K562 (cell line): ENCODE data around the gene RPS6KL1. TPM values are rescaled to one million over a fixed set of nuclear protein-coding genes. Genes with fewer than 3 reads are reported as not detected.
A peak's percentile ranks its signal among the peaks of the same experiment; 100 is the strongest.

Experiments used
- ELF4 ChIP-seq: fragments of 450-650 bp; formaldehyde crosslinking; IDR thresholded peaks from 2 replicates; pipeline ENCODE4 v1.4.0; 2022; ENCODE audit warnings: missing genetic modification characterization
- FOXJ2 ChIP-seq: fragments of 200-800 bp; sonication (Bioruptor generic); IDR thresholded peaks from 2 replicates; pipeline ENCODE4 v1.6.1; 2016; ENCODE audit warnings: missing genetic modification characterization, missing compliant biosample characterization
- HOXB6 ChIP-seq: fragments of 250-450 bp; sonication (Bioruptor Pico); IDR thresholded peaks from 2 replicates; pipeline ENCODE4 v1.5.1; 2022; ENCODE audit warnings: mild to moderate bottlenecking, borderline replicate concordance
- PTBP1 ChIP-seq: fragments of 200-400 bp; formaldehyde crosslinking; IDR thresholded peaks from 2 replicates; pipeline ENCODE4 v1.6.1; 2017; ENCODE audit warnings: low read depth, low read length
- RNF219 ChIP-seq: fragments of 250-450 bp; sonication (Bioruptor Pico); IDR thresholded peaks from 2 replicates; pipeline ENCODE4 v1.5.0; 2022; ENCODE audit warnings: mild to moderate bottlenecking
- TCFL5 ChIP-seq: fragments of 250-450 bp; sonication (Bioruptor Pico); conservative IDR thresholded peaks from 2 replicates; pipeline ENCODE4 v1.6.1; 2021; ENCODE audit warnings: mild to moderate bottlenecking, moderate library complexity, matching md5 sums
- TSC22D4 ChIP-seq: fragments of 450-650 bp; IDR thresholded peaks from 2 replicates; pipeline ENCODE4 v1.6.1; 2016; ENCODE audit warnings: missing genetic modification characterization, missing biosample characterization, control low read depth
- polyA plus RNA-seq, 8 experiments: library from polyadenylated mRNA; depleted of rRNA in 4 of 8; stranded (reverse) in 5 of 8; unstranded in 3 of 8; fragments of >200 nt; fragmentation: Nextera tagmentation in 2 of 8; fragmentation: Illumina TruSeq in 1 of 8; extraction: Ambion mirVana in 2 of 8; extraction: Trizol in 1 of 8; gene quantifications; 2 replicates each; pipeline versions ENCODE4 v1.2.1 to v1.2.3, GENCODE V29; 2011 to 2014; ENCODE audit warnings: inconsistent platforms in 1 of 8, missing spikeins in 1 of 8
- total RNA-seq, 7 experiments: library from RNA; depleted of rRNA in 6 of 7; stranded (reverse); fragments of >200 nt in 6 of 7; fragmentation: Illumina TruSeq in 2 of 7; extraction: Trizol in 2 of 7; gene quantifications; 2 replicates each; pipeline versions ENCODE4 v1.2.1 to v1.2.3, GENCODE V29; 2011 to 2021; ENCODE audit warnings: low replicate concordance in 1 of 7
- TF ChIP-seq, protein P1 (sequence below), 2 experiments: fragments of 450-650 bp in 1 of 2; sonication (generic) in 1 of 2; formaldehyde crosslinking in 1 of 2; IDR thresholded peaks; 2 replicates each; pipeline versions ENCODE4 v1.7.1 to v1.9.0; 2016 to 2022; ENCODE audit warnings: inconsistent platforms in 1 of 2, mild to moderate bottlenecking in 1 of 2, missing genetic modification reagents in 1 of 2
- TF ChIP-seq, protein P2 (sequence below): fragments of 450-650 bp; IDR thresholded peaks from 2 replicates; pipeline ENCODE4 v1.6.1; 2017; ENCODE audit warnings: antibody characterized with exemption, mild to moderate bottlenecking
- TF ChIP-seq, protein P3 (sequence below): fragments of 450-650 bp; formaldehyde crosslinking; conservative IDR thresholded peaks from 2 replicates; pipeline ENCODE4 v1.4.0; 2022; ENCODE audit warnings: mild to moderate bottlenecking, missing genetic modification characterization

The RPS6KL1 gene
- total and polyA plus RNA-seq, 9 of the 15 experiments (the other 6 are each of a cell fraction or from before 2014, with no cell fraction given), result 0.91 to 15.5 (median 8.1) TPM

- TF ChIP-seq, protein P1, sequence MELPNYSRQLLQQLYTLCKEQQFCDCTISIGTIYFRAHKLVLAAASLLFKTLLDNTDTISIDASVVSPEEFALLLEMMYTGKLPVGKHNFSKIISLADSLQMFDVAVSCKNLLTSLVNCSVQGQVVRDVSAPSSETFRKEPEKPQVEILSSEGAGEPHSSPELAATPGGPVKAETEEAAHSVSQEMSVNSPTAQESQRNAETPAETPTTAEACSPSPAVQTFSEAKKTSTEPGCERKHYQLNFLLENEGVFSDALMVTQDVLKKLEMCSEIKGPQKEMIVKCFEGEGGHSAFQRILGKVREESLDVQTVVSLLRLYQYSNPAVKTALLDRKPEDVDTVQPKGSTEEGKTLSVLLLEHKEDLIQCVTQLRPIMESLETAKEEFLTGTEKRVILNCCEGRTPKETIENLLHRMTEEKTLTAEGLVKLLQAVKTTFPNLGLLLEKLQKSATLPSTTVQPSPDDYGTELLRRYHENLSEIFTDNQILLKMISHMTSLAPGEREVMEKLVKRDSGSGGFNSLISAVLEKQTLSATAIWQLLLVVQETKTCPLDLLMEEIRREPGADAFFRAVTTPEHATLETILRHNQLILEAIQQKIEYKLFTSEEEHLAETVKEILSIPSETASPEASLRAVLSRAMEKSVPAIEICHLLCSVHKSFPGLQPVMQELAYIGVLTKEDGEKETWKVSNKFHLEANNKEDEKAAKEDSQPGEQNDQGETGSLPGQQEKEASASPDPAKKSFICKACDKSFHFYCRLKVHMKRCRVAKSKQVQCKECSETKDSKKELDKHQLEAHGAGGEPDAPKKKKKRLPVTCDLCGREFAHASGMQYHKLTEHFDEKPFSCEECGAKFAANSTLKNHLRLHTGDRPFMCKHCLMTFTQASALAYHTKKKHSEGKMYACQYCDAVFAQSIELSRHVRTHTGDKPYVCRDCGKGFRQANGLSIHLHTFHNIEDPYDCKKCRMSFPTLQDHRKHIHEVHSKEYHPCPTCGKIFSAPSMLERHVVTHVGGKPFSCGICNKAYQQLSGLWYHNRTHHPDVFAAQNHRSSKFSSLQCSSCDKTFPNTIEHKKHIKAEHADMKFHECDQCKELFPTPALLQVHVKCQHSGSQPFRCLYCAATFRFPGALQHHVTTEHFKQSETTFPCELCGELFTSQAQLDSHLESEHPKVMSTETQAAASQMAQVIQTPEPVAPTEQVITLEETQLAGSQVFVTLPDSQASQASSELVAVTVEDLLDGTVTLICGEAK (IDR thresholded peaks at IDR 0.05), result no peak
- TF ChIP-seq, protein P1 (CRISPR knock-in tag; IDR thresholded peaks at IDR 0.05), result no peak
- TF ChIP-seq FOXJ2 (tag) (no peak), TCFL5 (CRISPR knock-in tag) (no peak), PTBP1 (no peak), TSC22D4 (no peak), ELF4 (no peak), RNF219 (CRISPR knock-in tag) (no peak), HOXB6 (CRISPR knock-in tag) (no peak)
- TF ChIP-seq, protein P2, sequence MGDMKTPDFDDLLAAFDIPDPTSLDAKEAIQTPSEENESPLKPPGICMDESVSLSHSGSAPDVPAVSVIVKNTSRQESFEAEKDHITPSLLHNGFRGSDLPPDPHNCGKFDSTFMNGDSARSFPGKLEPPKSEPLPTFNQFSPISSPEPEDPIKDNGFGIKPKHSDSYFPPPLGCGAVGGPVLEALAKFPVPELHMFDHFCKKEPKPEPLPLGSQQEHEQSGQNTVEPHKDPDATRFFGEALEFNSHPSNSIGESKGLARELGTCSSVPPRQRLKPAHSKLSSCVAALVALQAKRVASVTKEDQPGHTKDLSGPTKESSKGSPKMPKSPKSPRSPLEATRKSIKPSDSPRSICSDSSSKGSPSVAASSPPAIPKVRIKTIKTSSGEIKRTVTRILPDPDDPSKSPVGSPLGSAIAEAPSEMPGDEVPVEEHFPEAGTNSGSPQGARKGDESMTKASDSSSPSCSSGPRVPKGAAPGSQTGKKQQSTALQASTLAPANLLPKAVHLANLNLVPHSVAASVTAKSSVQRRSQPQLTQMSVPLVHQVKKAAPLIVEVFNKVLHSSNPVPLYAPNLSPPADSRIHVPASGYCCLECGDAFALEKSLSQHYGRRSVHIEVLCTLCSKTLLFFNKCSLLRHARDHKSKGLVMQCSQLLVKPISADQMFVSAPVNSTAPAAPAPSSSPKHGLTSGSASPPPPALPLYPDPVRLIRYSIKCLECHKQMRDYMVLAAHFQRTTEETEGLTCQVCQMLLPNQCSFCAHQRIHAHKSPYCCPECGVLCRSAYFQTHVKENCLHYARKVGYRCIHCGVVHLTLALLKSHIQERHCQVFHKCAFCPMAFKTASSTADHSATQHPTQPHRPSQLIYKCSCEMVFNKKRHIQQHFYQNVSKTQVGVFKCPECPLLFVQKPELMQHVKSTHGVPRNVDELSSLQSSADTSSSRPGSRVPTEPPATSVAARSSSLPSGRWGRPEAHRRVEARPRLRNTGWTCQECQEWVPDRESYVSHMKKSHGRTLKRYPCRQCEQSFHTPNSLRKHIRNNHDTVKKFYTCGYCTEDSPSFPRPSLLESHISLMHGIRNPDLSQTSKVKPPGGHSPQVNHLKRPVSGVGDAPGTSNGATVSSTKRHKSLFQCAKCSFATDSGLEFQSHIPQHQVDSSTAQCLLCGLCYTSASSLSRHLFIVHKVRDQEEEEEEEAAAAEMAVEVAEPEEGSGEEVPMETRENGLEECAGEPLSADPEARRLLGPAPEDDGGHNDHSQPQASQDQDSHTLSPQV, result peak; percentile 36; the same call in 1 of the 2 replicates
- TF ChIP-seq, protein P3, sequence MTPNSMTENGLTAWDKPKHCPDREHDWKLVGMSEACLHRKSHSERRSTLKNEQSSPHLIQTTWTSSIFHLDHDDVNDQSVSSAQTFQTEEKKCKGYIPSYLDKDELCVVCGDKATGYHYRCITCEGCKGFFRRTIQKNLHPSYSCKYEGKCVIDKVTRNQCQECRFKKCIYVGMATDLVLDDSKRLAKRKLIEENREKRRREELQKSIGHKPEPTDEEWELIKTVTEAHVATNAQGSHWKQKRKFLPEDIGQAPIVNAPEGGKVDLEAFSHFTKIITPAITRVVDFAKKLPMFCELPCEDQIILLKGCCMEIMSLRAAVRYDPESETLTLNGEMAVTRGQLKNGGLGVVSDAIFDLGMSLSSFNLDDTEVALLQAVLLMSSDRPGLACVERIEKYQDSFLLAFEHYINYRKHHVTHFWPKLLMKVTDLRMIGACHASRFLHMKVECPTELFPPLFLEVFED (CRISPR knock-in tag), result no peak
These were observed 17.4 kb downstream of the RPS6KL1 start (continued) for GRCh38 chr14:74905595-74906142.
